ENCODE measurements around the gene QDPR.
A peak's percentile ranks its signal among the peaks of the same experiment; 100 is the strongest.

QDPR gene

GRCh38 chr4:17494258-17495190 lies 17.4 kb downstream of the QDPR start:
- DNase-seq: no peak
- in situ Hi-C loops (cut with MboI; ENCODE audit: low pct_unique_long_range_greater_than_20kb, low sequenced_read_pairs): no loop called here

GRCh38 chr4:17493619-17494018 lies 18.3 kb downstream of the QDPR start:
- in situ Hi-C loops (cut with MboI; ENCODE audit: low pct_unique_long_range_greater_than_20kb, low sequenced_read_pairs): no loop called here
- DNase-seq: no peak

GRCh38 chr4:17492876-17493275 lies 19.0 kb downstream of the QDPR start:
- in situ Hi-C loops (cut with MboI; ENCODE audit: low pct_unique_long_range_greater_than_20kb, low sequenced_read_pairs): no loop called here
- DNase-seq: no peak

- in situ Hi-C loops (cut with MboI; ENCODE audit: low pct_unique_long_range_greater_than_20kb, low sequenced_read_pairs): no loop called here
- DNase-seq: no peak
Measured at GRCh38 chr4:17492058-17492741, 19.7 kb downstream of the QDPR start.

- in situ Hi-C loops (cut with MboI; ENCODE audit: low pct_unique_long_range_greater_than_20kb, low sequenced_read_pairs): no loop called here
- DNase-seq: no peak
Measured at GRCh38 chr4:17491196-17491595, 20.7 kb downstream of the QDPR start.

GRCh38 chr4:17490575-17491059 lies 21.3 kb downstream of the QDPR start:
- in situ Hi-C loops (cut with MboI; ENCODE audit: low pct_unique_long_range_greater_than_20kb, low sequenced_read_pairs): no loop called here
- no peak for DNase-seq

GRCh38 chr4:17489721-17490120 lies 22.2 kb downstream of the QDPR start:
- in situ Hi-C loops (cut with MboI; ENCODE audit: low pct_unique_long_range_greater_than_20kb, low sequenced_read_pairs): no loop called here
- DNase-seq: no peak

GRCh38 chr4:17489123-17489522 lies 22.8 kb downstream of the QDPR start:
- in situ Hi-C loops (cut with MboI; ENCODE audit: low pct_unique_long_range_greater_than_20kb, low sequenced_read_pairs): no loop called here
- no peak for DNase-seq

GRCh38 chr4:17482716-17483115 lies 29.2 kb downstream of the QDPR start:
- no peak for DNase-seq
- in situ Hi-C loops (cut with MboI; ENCODE audit: low pct_unique_long_range_greater_than_20kb, low sequenced_read_pairs): no loop called here

GRCh38 chr4:17480955-17481354 lies 30.9 kb downstream of the QDPR start:
- in situ Hi-C loops (cut with MboI; ENCODE audit: low pct_unique_long_range_greater_than_20kb, low sequenced_read_pairs): no loop called here

GRCh38 chr4:17480210-17480927 lies 31.5 kb downstream of the QDPR start:
- in situ Hi-C loops (cut with MboI; ENCODE audit: low pct_unique_long_range_greater_than_20kb, low sequenced_read_pairs): no loop called here

More at GRCh38 chr4:17480955-17481354, 30.9 kb downstream of the QDPR start:
- DNase-seq: no peak

GRCh38 chr4:17477774-17478472 lies 34.0 kb downstream of the QDPR start:
- in situ Hi-C loops (cut with MboI; ENCODE audit: low pct_unique_long_range_greater_than_20kb, low sequenced_read_pairs): no loop called here
- DNase-seq: no peak

More at GRCh38 chr4:17480210-17480927, 31.5 kb downstream of the QDPR start:
- no peak for DNase-seq

GRCh38 chr4:17476853-17477252 lies 35.0 kb downstream of the QDPR start:
- in situ Hi-C loops (cut with MboI; ENCODE audit: low pct_unique_long_range_greater_than_20kb, low sequenced_read_pairs): no loop called here
- DNase-seq: peak; percentile 34

- in situ Hi-C loops (cut with MboI; ENCODE audit: low pct_unique_long_range_greater_than_20kb, low sequenced_read_pairs): no loop called here
- no peak for DNase-seq
Measured at GRCh38 chr4:17475481-17475880, 36.4 kb downstream of the QDPR start.

- DNase-seq: no peak
- in situ Hi-C loops (cut with MboI; ENCODE audit: low pct_unique_long_range_greater_than_20kb, low sequenced_read_pairs): no loop called here
Measured at GRCh38 chr4:17469931-17470674, 41.8 kb downstream of the QDPR start.

GRCh38 chr4:17468619-17469221 lies 43.2 kb downstream of the QDPR start:
- peak; percentile 24 for DNase-seq
- in situ Hi-C loops (cut with MboI; ENCODE audit: low pct_unique_long_range_greater_than_20kb, low sequenced_read_pairs): no loop called here

GRCh38 chr4:17463606-17464005 lies 48.3 kb downstream of the QDPR start:
- no peak for DNase-seq
- in situ Hi-C loops (cut with MboI; ENCODE audit: low pct_unique_long_range_greater_than_20kb, low sequenced_read_pairs): no loop called here

- in situ Hi-C loops (cut with MboI; ENCODE audit: low pct_unique_long_range_greater_than_20kb, low sequenced_read_pairs): no loop called here
- no peak for DNase-seq
Measured at GRCh38 chr4:17450269-17450804, 61.6 kb downstream of the QDPR start.

All from KBM-7 (cell line).